Ovary (tissue), 3 donors: ENCODE results near the gene PRM2.

Experiments
- CTCF ChIP-seq, 3 donors: fragments of 450-650 bp in 2 of 3; fragments of 200-600 bp in 1 of 3; IDR thresholded peaks; one replicate each; pipeline versions ENCODE4 v1.5.1 to v1.8.0; 2016 to 2022; ENCODE audit warnings: antibody characterized with exemption in 3 of 3, mild to moderate bottlenecking in 1 of 3
- EP300 ChIP-seq: sonication (generic); formaldehyde crosslinking; IDR thresholded peaks from one replicate; pipeline ENCODE4 v1.6.1; 2017; ENCODE audit warnings: antibody characterized with exemption
- POLR2A ChIP-seq: fragments of 450-650 bp; IDR thresholded peaks from one replicate; pipeline ENCODE4 v1.6.1; 2017; ENCODE audit warnings: antibody characterized with exemption, mild to moderate bottlenecking, moderate library complexity
- donor health status: DM: no; HTN: no; CAD: no.

GRCh38 chr16:11239644-11240632 is 36.3 kb downstream of the PRM2 start:
- TF ChIP-seq CTCF (IDR thresholded peaks at IDR 0.05) (no peak), POLR2A (no peak), EP300 (no peak)
